Measurements from ENCODE around the gene TBC1D21. TPM values are rescaled to one million over a fixed set of nuclear protein-coding genes. Genes with fewer than 3 reads are reported as not detected.

The TBC1D21 gene
- total and polyA plus RNA-seq, 2 of the 4 experiments (the other 2 are of a cell fraction): not detected

- Histone ChIP-seq H2BK20ac (ENCODE audit: low read depth, low read length) (no peak overlapping the region), H3K9me1 (ENCODE audit: insufficient read depth, low read length) (no peaks in the 10 kb centered on the region), H4K5ac (ENCODE audit: low read depth, low read length) (no peak overlapping the region), H4K20me1 (ENCODE audit: insufficient read depth, low read length) (no peaks in the 10 kb centered on the region; the same call in 1 of the 2 replicates), H3K4me3 (ENCODE audit: insufficient read depth, low read depth, low read length) (no peak overlapping the region), H2AK9ac (replicated peaks; ENCODE audit: low read depth, low read length, poor library complexity) (no peak overlapping the region), H2BK15ac (ENCODE audit: low read depth, low read length) (no peak overlapping the region), H3K27me3 (ENCODE audit: control insufficient read depth, insufficient read depth, low read length) (peaks cover 59% of the 10 kb centered on the region), H3K23ac (ENCODE audit: low read depth, low read length) (no peak overlapping the region), H3K18ac (ENCODE audit: low read depth, low read length) (no peak overlapping the region), H3K36me3 (ENCODE audit: control insufficient read depth, insufficient read depth, low read length) (no peaks in the 10 kb centered on the region), H3K14ac (replicated peaks; ENCODE audit: low read depth, low read length) (no peak overlapping the region), H2AFZ (replicated peaks; ENCODE audit: low read length, poor library complexity) (no peak overlapping the region), H4K91ac (ENCODE audit: insufficient read depth, low read depth, low read length) (no peak overlapping the region), H3K4ac (ENCODE audit: low read depth, low read length) (no peak overlapping the region), H3K4me1 (ENCODE audit: control insufficient read depth, insufficient read depth, low read length) (no peaks in the 10 kb centered on the region), H2BK120ac (ENCODE audit: low read depth, low read length) (no peak overlapping the region), H3K56ac (ENCODE audit: extremely low read depth, insufficient read depth, low read length) (no peak overlapping the region), H4K8ac (ENCODE audit: low read depth in 2 of 2, low read length in 2 of 2) (no peak overlapping the region), H3K27ac (ENCODE audit: insufficient read depth, low read length) (no peak overlapping the region), H2AK5ac (ENCODE audit: low read depth, low read length) (no peak overlapping the region), H3K9me3 (ENCODE audit: control insufficient read depth, insufficient read depth, low read length) (no peaks in the 10 kb centered on the region; the same call in 1 of the 2 replicates), H3K4me2 (ENCODE audit: low read depth, low read length) (no peak overlapping the region), H2BK5ac (ENCODE audit: low read depth, low read length, poor library complexity, severe bottlenecking) (no peak overlapping the region), H3K79me1 (ENCODE audit: low read depth in 1 of 2, low read length in 2 of 2) (no peaks in the 10 kb centered on the region), H3K9ac (ENCODE audit: low read depth, low read length) (no peak overlapping the region)
- CTCF ChIA-PET: no interaction called here
- POLR2A ChIA-PET (ENCODE audit: unreplicated experiment): no interaction called here
- ATAC-seq (ENCODE audit: low read depth) (no peak), DNase-seq (no peak)
- in situ Hi-C loops (cut with MboI; ENCODE audit: low sequenced_read_pairs) (no loop called here), intact Hi-C loops (cut with micrococcal nuclease) (no loop called here), dilution Hi-C loops (cut with HindIII; ENCODE audit: low sequenced_read_pairs, unreplicated experiment) (no loop called here)
- TF ChIP-seq RAD21 (IDR thresholded peaks at IDR 0.05; ENCODE audit: low read length) (no peak), RCOR1 (IDR thresholded peaks at IDR 0.05; ENCODE audit: insufficient replicate concordance, low read length) (no peak), FOS (IDR thresholded peaks at IDR 0.05; ENCODE audit: low read depth, low read length) (no peak), CHD1 (IDR thresholded peaks at IDR 0.05; ENCODE audit: low read depth, low read length) (no peak), MXI1 (IDR thresholded peaks at IDR 0.05; ENCODE audit: borderline replicate concordance, low read depth, low read length) (no peak), NFE2L2 (IDR thresholded peaks at IDR 0.05; ENCODE audit: low read depth, low read length) (no peak), CEBPB (IDR thresholded peaks at IDR 0.05; ENCODE audit: low read depth, low read length) (no peak), CTCF (conservative IDR thresholded peaks at IDR 0.05; ENCODE audit: low read depth, low read length) (no peak)
- BruUV-seq (replicated peaks): no TSS peak
These were observed 8.0 kb upstream of the TBC1D21 start for GRCh38 chr15:73865379-73865778.

All from IMR-90 (cell line).